Activated T-helper 1 cell treated with Interleukin-2 at 50 U/mL for 16 hours (primary cell): ENCODE results near the gene SRP68.
"Not testable (repeated sequence)": the region's sequence is repeated elsewhere in the genome, so short reads cannot be mapped to it uniquely, and the experiment has no call there.

Experiments
- DNase-seq: peaks from one replicate; pipeline ENCODE4 v3.0.0-alpha.2; 2020; ENCODE audit warnings: low read depth

SRP68 gene

DNA sequence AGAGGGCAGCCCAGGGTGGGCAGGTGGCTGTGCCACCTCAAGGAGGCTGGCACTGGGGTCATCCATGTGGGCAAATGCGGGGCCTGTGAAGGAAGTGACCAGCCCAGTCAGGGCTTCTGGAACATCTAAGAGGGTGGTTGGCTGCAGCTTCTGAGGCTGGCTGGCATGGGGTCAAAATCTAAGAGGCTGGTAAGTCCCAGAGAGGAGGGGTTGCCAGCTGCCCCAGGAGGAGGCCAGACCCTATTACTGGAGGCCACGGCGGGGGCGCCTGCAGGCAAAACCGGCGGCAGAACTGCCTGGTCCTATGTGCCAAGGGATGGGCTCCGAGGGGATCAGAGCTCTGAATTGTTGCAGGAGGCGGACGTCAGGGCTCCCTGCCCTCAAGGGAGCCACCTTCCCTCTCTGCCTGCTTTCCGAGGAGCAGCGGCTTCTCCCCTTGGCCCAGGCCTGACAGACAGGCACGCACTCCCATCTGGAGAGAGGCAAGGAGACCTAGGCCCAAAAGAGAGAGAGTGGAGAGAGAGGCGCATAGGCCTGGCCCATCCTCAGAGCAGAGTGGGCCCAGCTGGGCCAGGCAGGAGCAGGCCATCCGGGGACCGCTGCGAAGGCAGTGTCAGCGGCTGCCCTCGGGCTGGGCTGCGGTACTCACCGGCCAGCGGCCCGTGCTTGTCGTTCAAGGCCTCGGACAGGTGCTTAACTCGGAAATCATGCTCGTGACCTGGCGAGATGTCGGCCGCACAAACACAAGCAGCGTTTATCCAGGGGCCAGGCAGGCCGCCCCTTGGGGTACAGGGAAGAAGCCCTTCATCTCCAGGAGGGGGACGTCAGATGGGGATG lies 17.6 kb upstream of the SRP68 start:
- DNase-seq: no peak

- DNase-seq: no peak
Observed at GRCh38 chr17:76088868-76089576, 16.7 kb upstream of the SRP68 start.

DNA sequence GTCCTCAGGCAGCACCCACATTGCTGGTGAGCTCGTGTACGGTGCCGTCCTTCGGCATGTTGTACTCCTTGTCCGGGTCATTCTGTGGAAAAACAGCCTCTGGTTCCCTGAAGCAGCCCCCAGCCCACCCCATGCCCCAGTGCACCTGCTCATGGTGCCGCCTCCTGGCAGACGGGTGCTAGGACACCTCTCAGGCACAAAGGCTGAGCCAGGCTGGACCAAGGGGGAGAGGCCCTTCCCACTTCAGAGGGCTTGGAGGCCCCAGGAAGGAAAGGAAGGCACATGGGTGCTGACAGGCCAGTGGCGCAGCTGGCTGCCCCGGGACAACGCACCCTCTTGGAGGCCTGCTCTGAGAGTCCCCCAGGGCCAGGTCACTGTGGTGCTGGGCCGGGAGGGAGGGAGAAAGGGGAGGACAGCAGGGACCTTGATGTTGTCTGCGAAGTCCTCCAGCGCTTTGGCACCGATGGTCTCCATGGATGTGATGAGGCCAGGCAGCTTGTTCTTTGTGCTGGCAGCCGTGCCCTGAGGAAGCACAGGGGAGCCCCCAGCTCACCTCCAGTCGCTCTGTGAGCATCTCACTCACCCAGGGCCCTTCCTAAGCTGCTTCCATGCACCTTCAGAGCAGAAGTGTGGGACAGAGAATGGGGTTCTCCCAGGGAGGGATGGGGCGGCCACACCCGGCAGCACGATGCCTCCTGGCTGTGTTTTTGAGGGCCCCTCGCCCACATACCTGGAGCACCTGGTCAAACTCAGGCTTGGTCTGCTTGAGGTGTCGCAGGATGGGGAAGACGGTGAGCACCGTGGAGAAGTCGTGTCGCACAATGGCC lies 15.9 kb upstream of the SRP68 start:
- DNase-seq: no peak

- no peak for DNase-seq
Observed at GRCh38 chr17:76087531-76087930, 15.2 kb upstream of the SRP68 start.

DNA sequence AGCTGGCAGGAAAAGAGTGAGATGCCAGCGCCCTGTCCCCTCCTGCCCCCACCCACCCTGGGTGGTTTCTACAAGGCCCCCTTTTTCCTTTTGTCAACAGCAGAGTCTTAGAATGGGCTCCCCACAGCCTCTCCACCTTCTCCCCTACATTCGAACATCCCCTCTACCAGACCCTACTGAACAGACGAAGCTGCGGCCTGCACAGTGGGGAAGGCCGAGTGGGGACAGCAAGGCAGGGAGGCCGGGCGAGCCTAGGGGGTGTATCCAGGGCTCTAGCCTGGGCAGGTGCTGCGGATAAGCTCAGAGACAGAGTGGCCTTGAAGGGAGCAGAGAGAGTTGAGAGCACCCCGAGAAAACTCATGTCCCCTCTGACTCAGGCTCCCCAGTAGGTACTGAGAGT lies 14.1 kb upstream of the SRP68 start:
- no peak for DNase-seq

GRCh38 chr17:76085731-76086366 lies 13.5 kb upstream of the SRP68 start:
- no peak for DNase-seq

DNA sequence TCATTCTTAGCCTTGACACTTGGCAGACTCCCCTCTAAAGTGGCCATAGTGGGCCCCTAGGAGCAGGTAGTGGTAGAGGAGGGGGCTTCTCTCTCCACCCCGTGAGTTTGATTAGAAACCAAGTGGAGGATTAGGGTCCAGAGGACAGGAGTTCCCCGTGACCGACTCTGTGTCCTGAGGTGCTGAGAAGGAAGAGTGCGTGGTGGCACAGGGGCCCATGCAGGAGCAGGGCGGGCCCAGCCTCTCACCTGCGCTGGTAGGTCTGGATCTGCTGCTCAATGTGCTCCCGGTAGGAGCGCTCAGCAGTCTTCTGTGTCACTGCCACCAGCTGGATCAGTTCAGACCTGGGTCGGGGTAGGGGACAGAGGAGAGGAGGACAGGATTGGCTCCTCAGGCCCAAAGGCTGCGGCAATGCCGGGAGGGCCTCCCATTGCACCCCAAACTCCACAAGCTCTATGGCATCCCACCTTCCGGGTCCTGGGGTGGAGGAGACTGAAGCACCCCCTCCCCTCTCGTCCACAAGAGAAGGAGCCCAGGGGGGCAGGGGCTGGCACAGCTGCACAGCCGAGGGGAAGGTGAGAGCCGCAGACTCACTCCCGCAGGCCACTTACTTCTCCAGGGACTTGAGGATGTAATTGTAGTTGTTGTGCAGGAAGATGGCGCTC lies 12.9 kb upstream of the SRP68 start:
- no peak for DNase-seq

DNA sequence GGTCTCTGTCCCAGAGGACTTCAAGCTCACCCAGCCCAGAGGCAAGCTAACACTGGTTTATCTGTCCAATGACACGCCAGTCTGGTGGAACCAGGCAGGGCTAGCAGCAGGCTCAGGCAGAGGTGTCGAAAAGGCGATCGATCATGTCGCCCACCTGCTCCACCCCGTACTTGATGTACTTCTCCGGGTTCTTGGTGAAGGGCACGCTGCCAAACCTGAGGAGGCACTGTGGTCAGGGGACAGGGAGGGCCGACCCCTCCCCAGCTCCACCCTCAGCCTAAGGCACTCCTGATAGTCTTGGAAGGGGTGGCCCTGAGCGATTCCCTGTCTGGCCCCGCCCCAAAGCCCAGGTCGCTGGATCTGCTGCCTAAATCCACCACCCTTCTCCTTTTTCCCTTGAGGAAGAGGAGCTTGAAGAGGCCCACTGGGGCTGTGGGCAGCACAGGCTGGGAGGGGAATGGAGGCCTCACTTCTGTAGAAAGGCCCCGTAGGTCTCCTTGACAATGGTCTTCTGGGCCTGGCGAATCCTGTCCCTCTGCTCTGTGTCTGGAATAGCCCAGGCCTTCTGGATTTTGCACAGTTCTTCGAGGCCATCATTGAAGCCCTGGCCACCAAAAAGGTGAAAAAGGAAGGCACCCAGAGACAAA lies 11.3 kb upstream of the SRP68 start:
- DNase-seq: no peak

- DNase-seq: no peak
Observed at GRCh38 chr17:76082326-76083251, 10.3 kb upstream of the SRP68 start.

GRCh38 chr17:76081295-76082210 lies 9.2 kb upstream of the SRP68 start:
- no peak for DNase-seq

GRCh38 chr17:76080768-76081287 lies 8.5 kb upstream of the SRP68 start:
- no peak for DNase-seq

DNA sequence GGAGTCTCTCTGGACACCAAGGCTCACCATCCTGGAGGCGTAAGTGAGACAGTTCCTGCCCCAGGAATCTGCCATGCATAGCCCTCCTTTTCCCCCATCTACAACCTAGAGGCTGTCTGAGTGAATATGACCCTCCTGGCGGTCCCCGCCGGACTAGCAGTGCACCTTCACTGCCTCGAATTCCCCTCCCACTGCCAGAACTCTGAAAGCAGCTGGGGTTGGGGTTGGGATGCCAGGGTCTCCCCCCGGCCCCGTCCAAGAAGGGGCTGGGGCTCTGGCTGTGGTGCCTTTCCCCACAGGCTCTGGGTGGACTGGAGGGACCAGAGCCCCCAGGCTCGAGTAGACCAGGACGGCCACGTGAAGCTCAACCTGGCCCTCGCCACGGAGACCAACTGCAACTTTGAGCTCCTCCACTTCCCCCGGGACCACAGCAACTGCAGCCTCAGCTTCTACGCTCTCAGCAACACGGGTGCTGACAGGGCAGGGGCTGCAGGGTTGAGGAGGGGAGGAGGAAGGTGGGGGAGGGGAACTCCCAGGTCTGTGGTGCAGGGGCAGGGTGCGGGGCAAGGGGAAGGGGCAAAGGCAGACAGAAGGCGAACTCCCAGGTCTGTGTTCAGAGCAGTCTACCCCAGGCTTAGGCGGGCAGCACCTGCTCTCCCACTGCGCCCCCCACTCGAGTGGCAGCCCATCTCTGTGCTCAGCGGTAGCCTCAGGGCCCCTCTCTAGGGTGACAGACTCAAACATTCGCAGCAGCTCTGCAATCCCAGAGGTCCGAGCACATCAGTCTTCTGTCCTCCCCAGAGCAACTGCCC lies 7.8 kb upstream of the SRP68 start:
- DNase-seq: no peak

DNA sequence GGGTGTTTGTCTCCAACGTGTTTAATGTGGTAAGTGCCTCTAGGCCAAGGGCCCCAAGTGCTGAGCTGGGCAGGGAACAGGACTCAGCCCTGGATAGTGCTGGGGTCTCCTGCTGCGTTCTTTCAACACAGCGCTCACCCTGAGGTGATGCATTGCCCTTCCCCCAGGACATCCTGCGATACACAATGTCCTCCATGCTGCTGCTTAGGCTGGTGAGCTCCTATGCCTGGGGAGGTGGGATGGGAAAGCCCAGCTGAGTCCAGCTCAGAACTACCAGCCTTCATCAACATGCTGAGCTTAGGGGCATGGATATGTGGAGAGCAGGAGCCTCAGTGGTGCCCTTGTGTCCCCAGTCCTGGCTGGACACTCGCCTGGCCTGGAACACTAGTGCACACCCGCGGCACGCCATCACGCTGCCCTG lies 7.2 kb upstream of the SRP68 start:
- DNase-seq: no peak

DNA sequence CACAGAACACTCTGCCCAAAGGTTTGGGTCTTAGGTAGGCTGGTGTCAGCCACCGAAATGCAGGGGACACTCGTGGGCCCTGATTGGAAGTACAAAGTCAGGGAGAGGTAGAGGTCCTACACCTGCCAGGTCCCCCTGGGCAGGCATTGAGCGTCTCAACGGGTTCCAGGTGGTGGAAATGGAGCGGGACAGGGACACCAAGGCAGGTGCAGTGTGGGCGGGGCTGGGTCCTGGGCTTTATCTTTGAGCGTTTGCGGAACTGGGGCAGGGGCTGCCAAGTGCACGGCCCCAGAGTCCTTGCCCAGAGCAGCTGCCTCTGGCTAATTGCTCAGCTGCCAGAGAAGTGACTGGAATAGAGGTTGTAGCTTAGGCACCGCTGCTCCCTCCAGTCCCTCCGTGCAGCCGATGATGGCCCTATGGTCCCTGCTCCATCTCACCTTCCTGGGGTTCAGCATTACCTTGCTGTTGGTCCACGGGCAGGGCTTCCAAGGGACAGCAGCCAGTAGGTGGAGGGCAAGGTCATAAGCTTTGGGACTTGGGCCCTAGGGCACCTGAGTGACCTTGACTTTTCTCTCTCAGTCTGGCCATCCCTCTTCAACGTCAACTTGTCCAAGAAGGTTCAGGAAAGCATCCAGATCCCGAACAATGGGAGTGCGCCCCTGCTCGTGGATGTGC lies 6.7 kb upstream of the SRP68 start, which contains the start of gene ZACN:
Gene ZACN, plus strand, starts transcription at position 323 of the 675 bp plus-strand sequence. Its CDS starts 83 bp downstream, at position 406.
- DNase-seq: no peak

- not testable (repeated sequence) for DNase-seq
Observed at GRCh38 chr17:76078370-76078769, 6.1 kb upstream of the SRP68 start.

DNA sequence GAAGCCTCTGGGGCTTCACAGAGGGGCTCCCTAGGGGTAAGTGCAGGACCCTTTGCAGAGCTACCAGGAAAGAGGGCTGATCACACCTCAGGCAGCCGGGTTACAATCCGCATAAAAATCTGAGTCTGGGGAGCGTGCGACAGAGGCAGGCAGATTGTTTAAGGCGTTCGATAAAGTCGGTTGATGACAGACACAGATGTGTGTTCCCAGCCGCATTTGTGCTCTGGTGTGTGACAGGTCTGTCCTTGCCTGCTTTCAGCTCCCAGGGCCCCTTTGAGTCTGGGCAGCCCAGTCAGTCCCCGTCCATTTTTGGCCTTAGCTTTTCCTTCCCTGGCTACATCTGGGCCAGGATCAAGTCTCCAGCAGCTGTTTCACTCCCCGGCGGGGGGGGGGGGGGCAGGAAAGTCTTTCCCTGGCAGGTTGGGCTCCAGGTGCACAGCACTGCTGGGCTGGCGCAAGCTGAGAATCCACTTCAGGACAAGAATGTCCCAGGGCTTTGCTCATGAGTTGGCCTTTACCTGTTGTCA lies 5.3 kb upstream of the SRP68 start:
- no peak for DNase-seq
